Eye (tissue), 1 donor: ENCODE measurements around the gene KCNG2.

Source experiments
- DNase-seq: peaks from one replicate; pipeline ENCODE4 v3.0.0-alpha.2; 2015

KCNG2 gene

GRCh38 chr18:79944126-79944731 is 146.5 kb downstream of the KCNG2 start:
- peak; percentile 8 for DNase-seq

DNA sequence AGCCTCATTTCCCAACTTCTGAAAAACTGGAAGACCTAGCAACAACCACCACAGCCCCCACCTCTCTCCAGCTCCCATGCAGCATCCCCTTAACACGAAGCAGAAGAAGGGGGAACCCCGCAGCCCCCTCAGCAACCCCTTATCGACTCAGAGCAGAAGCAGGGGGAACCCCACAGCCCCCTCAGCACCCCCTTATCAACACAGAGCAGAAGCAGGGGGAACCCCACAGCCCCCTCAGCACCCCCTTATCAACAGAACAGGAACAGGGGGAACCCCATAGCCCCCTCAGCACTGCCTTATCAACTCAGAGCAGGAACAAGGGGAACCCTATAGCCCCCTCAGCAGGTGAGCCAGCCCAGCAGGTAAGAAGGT is 147.0 kb downstream of the KCNG2 start:
- no peak for DNase-seq

- DNase-seq = peak; percentile 33
Measured at GRCh38 chr18:79945118-79946042, 147.6 kb downstream of the KCNG2 start.

DNA sequence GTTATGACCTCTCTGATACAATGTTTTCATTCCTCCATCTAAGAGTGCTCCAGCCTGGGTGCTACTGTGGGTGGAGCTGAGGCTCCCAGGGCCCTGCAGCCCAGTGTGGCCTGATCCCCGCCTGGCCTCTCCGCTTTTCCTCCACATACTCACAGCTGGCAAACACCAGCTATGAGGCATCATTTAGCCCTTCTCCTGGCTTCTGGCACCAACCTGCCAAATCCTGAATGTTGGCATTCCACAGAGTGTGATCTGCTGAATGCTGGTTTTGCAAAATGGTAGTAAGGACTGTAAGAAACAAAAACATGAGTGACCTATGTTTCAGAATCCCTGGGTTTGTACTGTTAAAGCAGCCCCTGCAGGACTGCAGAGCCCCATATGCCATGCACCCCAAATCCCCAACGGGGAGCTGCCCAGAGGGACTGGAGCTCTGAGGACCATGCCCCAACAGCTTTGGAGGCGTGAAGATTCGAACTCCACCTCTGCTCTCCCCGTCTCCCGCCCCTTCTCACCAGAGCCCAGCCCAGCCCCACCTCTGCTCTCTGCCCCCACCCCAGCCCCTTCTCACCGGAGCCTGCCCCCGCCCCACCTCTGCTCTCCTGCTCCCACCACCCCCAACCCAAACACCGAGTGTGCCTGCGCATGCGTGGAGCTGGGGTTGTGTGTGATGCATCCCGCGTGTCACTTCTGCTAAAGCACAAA is 149.5 kb downstream of the KCNG2 start:
- no peak for DNase-seq

- no peak for DNase-seq
Measured at GRCh38 chr18:79947881-79948610, 150.3 kb downstream of the KCNG2 start.

GRCh38 chr18:79948719-79949411 is 151.1 kb downstream of the KCNG2 start:
- DNase-seq = no peak
